HG03565 (cell line): Measurements from ENCODE around the gene NUDT14.

Experiments
- ATAC-seq: cut with Tn5 transposase; IDR thresholded peaks from one replicate; pipeline ENCODE4 v1.9.1; 2021; ENCODE audit warnings: mild to moderate bottlenecking, moderate library complexity; ENCODE audit not compliant: unreplicated experiment

Gene NUDT14

GRCh38 chr14:105149146-105149781 is 31.8 kb downstream of the NUDT14 start:
- no peak for ATAC-seq

GRCh38 chr14:105148604-105149145 is 32.4 kb downstream of the NUDT14 start:
- no peak for ATAC-seq

GRCh38 chr14:105147671-105148603 is 33.2 kb downstream of the NUDT14 start:
- ATAC-seq, result no peak

GRCh38 chr14:105146976-105147635 is 34.0 kb downstream of the NUDT14 start:
- ATAC-seq, result no peak

- ATAC-seq, result no peak
Observed at GRCh38 chr14:105146181-105146975, 34.7 kb downstream of the NUDT14 start.

GRCh38 chr14:105145381-105146180 is 35.5 kb downstream of the NUDT14 start:
- ATAC-seq, result no peak

GRCh38 chr14:105144666-105145380 is 36.3 kb downstream of the NUDT14 start:
- no peak for ATAC-seq

- ATAC-seq, result no peak
Observed at GRCh38 chr14:105144026-105144665, 37.0 kb downstream of the NUDT14 start.

GRCh38 chr14:105143451-105144025 is 37.6 kb downstream of the NUDT14 start:
- no peak for ATAC-seq

GRCh38 chr14:105142651-105143450 is 38.3 kb downstream of the NUDT14 start:
- ATAC-seq, result no peak

- no peak for ATAC-seq
Observed at GRCh38 chr14:105141486-105142281, 39.4 kb downstream of the NUDT14 start.

GRCh38 chr14:105141026-105141425 is 40.1 kb downstream of the NUDT14 start:
- no peak for ATAC-seq

- ATAC-seq, result no peak
Observed at GRCh38 chr14:105140581-105140980, 40.5 kb downstream of the NUDT14 start.

GRCh38 chr14:105139831-105140239 is 41.3 kb downstream of the NUDT14 start:
- no peak for ATAC-seq

- ATAC-seq, result no peak
Observed at GRCh38 chr14:105139212-105139825, 41.8 kb downstream of the NUDT14 start.

- no peak for ATAC-seq
Observed at GRCh38 chr14:105138551-105139111, 42.5 kb downstream of the NUDT14 start.
